HepG2 (cell line): ENCODE measurements around the gene GPR39. TPM values are rescaled to one million over a fixed set of nuclear protein-coding genes. Genes with fewer than 3 reads are reported as not detected.

Source experiments
- ATAC-seq: fragments of 200-7000 bp; cut with Tn5 transposase; 3 replicates; pipeline ENCODE4 v1.9.1; 2020; ENCODE audit warnings: mild to moderate bottlenecking, moderate library complexity
- BruUV-seq: library from RNA; stranded (reverse); fragments of 400-500 nt; replicated peaks from 2 replicates; lab custom pipeline; 2021; lab: Mats Ljungman, UMichigan
- CTCF ChIA-PET: fragments of 300-600 bp; formaldehyde crosslinking; extraction: SDS; loops from one replicate; lab custom pipeline; 2021; ENCODE audit warnings: low total read pairs, inconsistent platforms, low intra/inter-chr PET ratio; lab: Yijun Ruan, JAX
- POLR2A ChIA-PET: fragments of 350-600 bp; sonication (Branson Sonifier 250); formaldehyde crosslinking; loops from one replicate; lab custom pipeline; 2020; ENCODE audit warnings: antibody characterized with exemption, inconsistent platforms; lab: Yijun Ruan, JAX
- DNase-seq: peaks from one replicate; pipeline ENCODE4 v3.0.0-alpha.2; 2015; ENCODE audit warnings: low spot score
- FAIRE-seq: peaks from 3 replicates; lab custom pipeline; 2011; peaks lifted over from hg19 to GRCh38; lab: Jason Lieb, UNC
- H2AFZ ChIP-seq: one replicate; pipeline ENCODE4 v1.6.1; 2011; ENCODE audit warnings: low read length, inconsistent platforms
- H3K27ac ChIP-seq: fragments of 300-600 bp; 3 replicates; pipeline ENCODE4 v1.8.0; 2011; ENCODE audit warnings: mixed run types, mild to moderate bottlenecking, mixed read lengths, low read length, inconsistent platforms; ENCODE audit not compliant: insufficient read depth; ENCODE audit errors: extremely low read length
- H3K27me3 ChIP-seq, 2 experiments: fragments of 200-600 bp in 1 of 2; 2 replicates in 1 of 2; 3 replicates in 1 of 2; pipeline versions ENCODE4 v1.6.0 to v1.8.0; 2011; ENCODE audit warnings: low read length in 2 of 2, mild to moderate bottlenecking in 2 of 2, moderate library complexity in 2 of 2, inconsistent platforms in 1 of 2; ENCODE audit not compliant: insufficient read depth in 2 of 2, control insufficient read depth in 1 of 2
- H3K36me3 ChIP-seq, 2 experiments: fragments of 200-600 bp in 1 of 2; replicated peaks in 1 of 2; 2 replicates in 1 of 2; 3 replicates in 1 of 2; pipeline versions ENCODE4 v1.5.1 to v1.8.0; 2011; ENCODE audit warnings: low read length in 2 of 2, inconsistent platforms in 1 of 2; ENCODE audit not compliant: insufficient read depth in 2 of 2, control insufficient read depth in 1 of 2
- H3K4me1 ChIP-seq: 2 replicates; pipeline ENCODE4 v1.5.1; 2012; ENCODE audit warnings: low read length, inconsistent platforms; ENCODE audit not compliant: insufficient read depth
- H3K4me2 ChIP-seq: 2 replicates; pipeline ENCODE4 v1.6.0; 2011; ENCODE audit warnings: low read depth, low read length, inconsistent platforms
- H3K4me3 ChIP-seq, 3 experiments: fragments of 200-600 bp in 1 of 3; sonication (generic), shearing (Covaris generic) in 1 of 3; replicated peaks in 1 of 3; 2 replicates each; pipeline ENCODE4 v1.5.1; 2011 to 2016; ENCODE audit warnings: low read length in 3 of 3, inconsistent platforms in 2 of 3, low read depth in 2 of 3, mild to moderate bottlenecking in 2 of 3, control low read depth in 1 of 3, mixed read lengths in 1 of 3; ENCODE audit not compliant: insufficient read depth in 1 of 3
- H3K79me2 ChIP-seq: one replicate; pipeline ENCODE4 v1.6.1; 2011; ENCODE audit warnings: low read length, inconsistent platforms; ENCODE audit not compliant: insufficient read depth
- H3K9ac ChIP-seq: 2 replicates; pipeline ENCODE4 v1.6.0; 2011; ENCODE audit warnings: mild to moderate bottlenecking, low read depth, low read length, inconsistent platforms; ENCODE audit not compliant: insufficient read depth
- H3K9me3 ChIP-seq: 2 replicates; pipeline ENCODE4 v1.5.1; 2012; ENCODE audit warnings: mild to moderate bottlenecking, low read length
- H4K20me1 ChIP-seq: 2 replicates; pipeline ENCODE4 v1.6.0; 2011; ENCODE audit warnings: inconsistent platforms, mild to moderate bottlenecking, low read length, moderate library complexity; ENCODE audit not compliant: insufficient read depth
- GATA4 ChIP-seq: sonication (generic); IDR thresholded peaks from 2 replicates; pipeline ENCODE4 v1.6.1; 2016; ENCODE audit warnings: antibody characterized with exemption, low read depth, borderline replicate concordance
- MYNN ChIP-seq: sonication (generic); formaldehyde crosslinking; IDR thresholded peaks from 2 replicates; pipeline ENCODE4 v1.4.0; 2020; ENCODE audit warnings: mild to moderate bottlenecking, low read depth, missing genetic modification reagents
- PLSCR1 ChIP-seq: sonication (generic); formaldehyde crosslinking; IDR thresholded peaks from 2 replicates; pipeline ENCODE4 v1.5.0; 2020; ENCODE audit warnings: missing genetic modification reagents, mild to moderate bottlenecking, borderline replicate concordance
- SAP130 ChIP-seq: IDR thresholded peaks from 2 replicates; pipeline ENCODE4 v1.6.1; 2016; ENCODE audit warnings: low read depth
- ZFY ChIP-seq: sonication (generic); formaldehyde crosslinking; IDR thresholded peaks from 2 replicates; pipeline ENCODE4 v1.4.0; 2020; ENCODE audit warnings: missing genetic modification reagents
- ZNF101 ChIP-seq: sonication (generic); formaldehyde crosslinking; IDR thresholded peaks from 2 replicates; pipeline ENCODE4 v1.4.0; 2020; ENCODE audit warnings: mild to moderate bottlenecking, low read depth, missing genetic modification reagents, borderline replicate concordance
- ZNF367 ChIP-seq: sonication (generic); formaldehyde crosslinking; IDR thresholded peaks from 2 replicates; pipeline ENCODE4 v1.4.0; 2020; ENCODE audit warnings: missing genetic modification reagents, borderline replicate concordance
- ZNF776 ChIP-seq: sonication (generic); formaldehyde crosslinking; IDR thresholded peaks from 2 replicates; pipeline ENCODE4 v1.4.0; 2020; ENCODE audit warnings: mild to moderate bottlenecking, missing genetic modification reagents
- WGBS: methylation state at CpG from one replicate; pipeline ENCODE4 v1.1.6; 2017; ENCODE audit warnings: low lambda C conversion rate; 5-methylcytosine and 5-hydroxymethylcytosine counted together
- in situ Hi-C: cut with HindIII; loops from 2 replicates; pipeline ENCODE4 v1.10.0; 2017; ENCODE audit warnings: low pct_unique_long_range_greater_than_20kb; ENCODE audit not compliant: extremely low pct_ligation_motif_present
- intact Hi-C: fragments of 100-400 bp; cut with micrococcal nuclease; formaldehyde crosslinking; loops from one replicate; pipeline ENCODE4 v1.10.0; 2022; ENCODE audit not compliant: unreplicated experiment
- polyA plus RNA-seq, 8 experiments: library from polyadenylated mRNA; depleted of rRNA in 3 of 8; stranded (reverse) in 7 of 8; unstranded in 1 of 8; fragments of >200 nt; fragmentation: Illumina TruSeq in 4 of 8; extraction: Trizol in 4 of 8; gene quantifications; 2 replicates each; pipeline versions ENCODE4 v1.2.1 to v1.2.3, GENCODE V29; 2011 to 2016; ENCODE audit warnings: low read depth in 4 of 8, missing spikeins in 1 of 8, mixed read lengths in 1 of 8; ENCODE audit not compliant: insufficient read depth in 1 of 8
- total RNA-seq, 5 experiments: library from RNA; depleted of rRNA; stranded (reverse); fragments of >200 nt; fragmentation: Illumina TruSeq; extraction: Trizol; gene quantifications; 2 replicates each; pipeline ENCODE4 v1.2.3, GENCODE V29; 2016; ENCODE audit warnings: low read depth in 1 of 5

The GPR39 gene
- total and polyA plus RNA-seq, 2 of the 13 experiments (the other 11 are each of a cell fraction or from before 2014, with no cell fraction given) = 0.16 to 0.62 TPM

DNA sequence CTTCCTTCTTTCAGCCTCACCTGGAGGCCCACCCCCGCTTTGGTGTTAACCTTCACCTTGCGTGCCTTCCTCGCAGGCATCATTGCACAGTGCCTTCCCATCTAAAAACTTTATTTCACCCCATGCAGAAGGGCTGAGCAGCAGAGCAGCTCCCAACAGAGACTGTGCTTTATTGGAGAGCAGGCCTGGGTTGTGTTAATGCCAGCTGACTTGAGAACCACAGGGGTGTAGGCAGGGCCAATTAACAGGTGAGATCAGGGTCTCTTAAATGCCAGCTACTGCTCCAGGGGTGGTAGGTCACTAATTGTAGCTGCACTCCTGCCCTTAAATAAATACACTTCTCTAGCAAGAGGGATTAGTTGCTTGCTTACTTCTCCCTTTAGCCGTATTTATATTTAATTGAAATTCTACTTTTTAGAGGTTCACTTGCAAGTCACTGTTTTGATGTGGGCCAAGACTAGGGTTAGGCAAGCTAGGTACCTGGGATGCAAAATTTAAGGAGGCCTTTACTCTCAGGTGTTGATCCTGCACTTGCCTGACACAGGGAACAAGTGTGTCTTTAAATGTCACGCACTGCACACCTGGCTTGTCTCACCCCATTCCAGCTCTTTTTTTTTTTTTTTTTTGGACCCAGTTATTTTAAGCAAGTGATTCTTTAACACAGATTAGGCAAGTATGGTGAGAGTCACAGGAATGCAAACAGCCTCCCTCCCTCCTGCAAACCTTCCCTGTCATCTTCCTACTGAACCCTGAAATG lies 198.9 kb downstream of the GPR39 start:
- no peak overlapping the region for H2AFZ ChIP-seq
- intact Hi-C loops = no loop called here
- POLR2A ChIA-PET = no interaction called here

DNA sequence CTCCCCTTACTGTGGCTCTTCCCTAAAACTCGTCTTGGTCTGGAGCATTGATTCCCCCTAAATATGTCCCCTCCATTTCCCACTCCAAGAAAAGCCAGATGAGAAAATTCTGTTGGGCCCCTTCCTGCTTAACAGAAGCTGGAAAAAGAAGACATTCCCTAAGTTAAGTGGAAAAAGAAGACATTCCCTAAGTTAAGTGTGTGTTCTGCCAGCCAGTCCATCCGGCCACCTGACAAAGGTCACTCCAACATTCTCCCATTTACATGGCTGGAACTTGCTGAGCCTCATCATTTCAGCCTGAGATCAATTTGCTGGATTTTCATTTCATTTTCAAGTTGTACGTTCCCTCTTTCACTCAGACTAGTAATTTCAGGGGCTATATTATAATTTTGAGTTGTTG lies 201.4 kb downstream of the GPR39 start:
- Histone ChIP-seq H3K4me3 (no peak overlapping the region), H2AFZ (no peak overlapping the region), H3K79me2 (no peaks in the 10 kb centered on the region), H4K20me1 (no peaks in the 10 kb centered on the region), H3K4me1 (no peaks in the 10 kb centered on the region), H3K36me3 (no peaks in the 10 kb centered on the region), H3K9ac (no peak overlapping the region), H3K9me3 (no peaks in the 10 kb centered on the region), H3K27me3 (no peaks in the 10 kb centered on the region), H3K27ac (no peak overlapping the region), H3K4me2 (no peak overlapping the region)
- intact Hi-C loops = no loop called here
- ATAC-seq (no peak), DNase-seq (no peak), FAIRE-seq (no peak)
- 8% methylated on average over 3 of the region's 3 CpGs for WGBS
- in situ Hi-C loops = no loop called here
- TF ChIP-seq PLSCR1 (CRISPR knock-in tag) (no peak), SAP130 (no peak), ZNF101 (CRISPR knock-in tag) (no peak), MYNN (CRISPR knock-in tag) (no peak), GATA4 (no peak)
- CTCF ChIA-PET = no interaction called here
- BruUV-seq = no TSS peak
- POLR2A ChIA-PET = no interaction called here

More for the DNA sequence above, 198.9 kb downstream of the GPR39 start:
- Histone ChIP-seq H3K4me3 (no peak overlapping the region), H3K27ac (no peak overlapping the region), H3K9ac (no peak overlapping the region), H3K4me1 (no peaks in the 10 kb centered on the region), H3K79me2 (no peaks in the 10 kb centered on the region), H3K27me3 (no peaks in the 10 kb centered on the region), H3K9me3 (no peaks in the 10 kb centered on the region), H3K36me3 (no peaks in the 10 kb centered on the region), H3K4me2 (no peak overlapping the region), H4K20me1 (no peaks in the 10 kb centered on the region)
- no peak for FAIRE-seq
- DNase-seq = no peak
- TF ChIP-seq ZFY (CRISPR knock-in tag) (no peak), ZNF367 (CRISPR knock-in tag) (no peak), ZNF776 (no peak)
- CTCF ChIA-PET = no interaction called here
- no peak for ATAC-seq
- in situ Hi-C loops = no loop called here
- no TSS peak for BruUV-seq
- 42% methylated on average over 5 of the region's 5 CpGs for WGBS
